ENCODE measurements around the gene MESP1. TPM values are rescaled to one million over a fixed set of nuclear protein-coding genes. Genes with fewer than 3 reads are reported as not detected.

Gene MESP1
- total and polyA plus RNA-seq, 2 of the 8 experiments (the other 6 are each of a cell fraction or from before 2014, with no cell fraction given): 0.15 to 0.23 TPM

GRCh38 chr15:89783861-89784685 lies 33.0 kb upstream of the MESP1 start (continued):
- TF ChIP-seq, protein P1, sequence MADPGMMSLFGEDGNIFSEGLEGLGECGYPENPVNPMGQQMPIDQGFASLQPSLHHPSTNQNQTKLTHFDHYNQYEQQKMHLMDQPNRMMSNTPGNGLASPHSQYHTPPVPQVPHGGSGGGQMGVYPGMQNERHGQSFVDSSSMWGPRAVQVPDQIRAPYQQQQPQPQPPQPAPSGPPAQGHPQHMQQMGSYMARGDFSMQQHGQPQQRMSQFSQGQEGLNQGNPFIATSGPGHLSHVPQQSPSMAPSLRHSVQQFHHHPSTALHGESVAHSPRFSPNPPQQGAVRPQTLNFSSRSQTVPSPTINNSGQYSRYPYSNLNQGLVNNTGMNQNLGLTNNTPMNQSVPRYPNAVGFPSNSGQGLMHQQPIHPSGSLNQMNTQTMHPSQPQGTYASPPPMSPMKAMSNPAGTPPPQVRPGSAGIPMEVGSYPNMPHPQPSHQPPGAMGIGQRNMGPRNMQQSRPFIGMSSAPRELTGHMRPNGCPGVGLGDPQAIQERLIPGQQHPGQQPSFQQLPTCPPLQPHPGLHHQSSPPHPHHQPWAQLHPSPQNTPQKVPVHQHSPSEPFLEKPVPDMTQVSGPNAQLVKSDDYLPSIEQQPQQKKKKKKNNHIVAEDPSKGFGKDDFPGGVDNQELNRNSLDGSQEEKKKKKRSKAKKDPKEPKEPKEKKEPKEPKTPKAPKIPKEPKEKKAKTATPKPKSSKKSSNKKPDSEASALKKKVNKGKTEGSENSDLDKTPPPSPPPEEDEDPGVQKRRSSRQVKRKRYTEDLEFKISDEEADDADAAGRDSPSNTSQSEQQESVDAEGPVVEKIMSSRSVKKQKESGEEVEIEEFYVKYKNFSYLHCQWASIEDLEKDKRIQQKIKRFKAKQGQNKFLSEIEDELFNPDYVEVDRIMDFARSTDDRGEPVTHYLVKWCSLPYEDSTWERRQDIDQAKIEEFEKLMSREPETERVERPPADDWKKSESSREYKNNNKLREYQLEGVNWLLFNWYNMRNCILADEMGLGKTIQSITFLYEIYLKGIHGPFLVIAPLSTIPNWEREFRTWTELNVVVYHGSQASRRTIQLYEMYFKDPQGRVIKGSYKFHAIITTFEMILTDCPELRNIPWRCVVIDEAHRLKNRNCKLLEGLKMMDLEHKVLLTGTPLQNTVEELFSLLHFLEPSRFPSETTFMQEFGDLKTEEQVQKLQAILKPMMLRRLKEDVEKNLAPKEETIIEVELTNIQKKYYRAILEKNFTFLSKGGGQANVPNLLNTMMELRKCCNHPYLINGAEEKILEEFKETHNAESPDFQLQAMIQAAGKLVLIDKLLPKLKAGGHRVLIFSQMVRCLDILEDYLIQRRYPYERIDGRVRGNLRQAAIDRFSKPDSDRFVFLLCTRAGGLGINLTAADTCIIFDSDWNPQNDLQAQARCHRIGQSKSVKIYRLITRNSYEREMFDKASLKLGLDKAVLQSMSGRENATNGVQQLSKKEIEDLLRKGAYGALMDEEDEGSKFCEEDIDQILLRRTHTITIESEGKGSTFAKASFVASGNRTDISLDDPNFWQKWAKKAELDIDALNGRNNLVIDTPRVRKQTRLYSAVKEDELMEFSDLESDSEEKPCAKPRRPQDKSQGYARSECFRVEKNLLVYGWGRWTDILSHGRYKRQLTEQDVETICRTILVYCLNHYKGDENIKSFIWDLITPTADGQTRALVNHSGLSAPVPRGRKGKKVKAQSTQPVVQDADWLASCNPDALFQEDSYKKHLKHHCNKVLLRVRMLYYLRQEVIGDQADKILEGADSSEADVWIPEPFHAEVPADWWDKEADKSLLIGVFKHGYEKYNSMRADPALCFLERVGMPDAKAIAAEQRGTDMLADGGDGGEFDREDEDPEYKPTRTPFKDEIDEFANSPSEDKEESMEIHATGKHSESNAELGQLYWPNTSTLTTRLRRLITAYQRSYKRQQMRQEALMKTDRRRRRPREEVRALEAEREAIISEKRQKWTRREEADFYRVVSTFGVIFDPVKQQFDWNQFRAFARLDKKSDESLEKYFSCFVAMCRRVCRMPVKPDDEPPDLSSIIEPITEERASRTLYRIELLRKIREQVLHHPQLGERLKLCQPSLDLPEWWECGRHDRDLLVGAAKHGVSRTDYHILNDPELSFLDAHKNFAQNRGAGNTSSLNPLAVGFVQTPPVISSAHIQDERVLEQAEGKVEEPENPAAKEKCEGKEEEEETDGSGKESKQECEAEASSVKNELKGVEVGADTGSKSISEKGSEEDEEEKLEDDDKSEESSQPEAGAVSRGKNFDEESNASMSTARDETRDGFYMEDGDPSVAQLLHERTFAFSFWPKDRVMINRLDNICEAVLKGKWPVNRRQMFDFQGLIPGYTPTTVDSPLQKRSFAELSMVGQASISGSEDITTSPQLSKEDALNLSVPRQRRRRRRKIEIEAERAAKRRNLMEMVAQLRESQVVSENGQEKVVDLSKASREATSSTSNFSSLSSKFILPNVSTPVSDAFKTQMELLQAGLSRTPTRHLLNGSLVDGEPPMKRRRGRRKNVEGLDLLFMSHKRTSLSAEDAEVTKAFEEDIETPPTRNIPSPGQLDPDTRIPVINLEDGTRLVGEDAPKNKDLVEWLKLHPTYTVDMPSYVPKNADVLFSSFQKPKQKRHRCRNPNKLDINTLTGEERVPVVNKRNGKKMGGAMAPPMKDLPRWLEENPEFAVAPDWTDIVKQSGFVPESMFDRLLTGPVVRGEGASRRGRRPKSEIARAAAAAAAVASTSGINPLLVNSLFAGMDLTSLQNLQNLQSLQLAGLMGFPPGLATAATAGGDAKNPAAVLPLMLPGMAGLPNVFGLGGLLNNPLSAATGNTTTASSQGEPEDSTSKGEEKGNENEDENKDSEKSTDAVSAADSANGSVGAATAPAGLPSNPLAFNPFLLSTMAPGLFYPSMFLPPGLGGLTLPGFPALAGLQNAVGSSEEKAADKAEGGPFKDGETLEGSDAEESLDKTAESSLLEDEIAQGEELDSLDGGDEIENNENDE (IDR thresholded peaks at IDR 0.05; ENCODE audit: insufficient replicate concordance, low read length): no peak
